Transverse colon (tissue), 4 donors: ENCODE results near the gene PCBP2.

Experiments
- POLR2A ChIP-seq: fragments of 450-650 bp; IDR thresholded peaks from one replicate; pipeline ENCODE4 v1.6.1; 2016; ENCODE audit warnings: antibody characterized with exemption, mild to moderate bottlenecking, moderate library complexity
- POLR2AphosphoS5 ChIP-seq, 3 donors: sonication (generic); formaldehyde crosslinking; IDR thresholded peaks; one replicate each; pipeline ENCODE4 v1.6.1; 2016; ENCODE audit warnings: antibody characterized with exemption in 3 of 3
- TF ChIP-seq, protein P1 (sequence below), 5 experiments: fragments of 200-600 bp in 3 of 5; fragments of 450-650 bp in 2 of 5; sonication (generic) in 3 of 5; IDR thresholded peaks; 1 replicate in 2 of 5; 2 replicates in 3 of 5; pipeline ENCODE4 v1.5.1; 2016 to 2017; ENCODE audit warnings: antibody characterized with exemption in 5 of 5, inconsistent platforms in 3 of 5, mild to moderate bottlenecking in 2 of 5, moderate library complexity in 1 of 5

DNA sequence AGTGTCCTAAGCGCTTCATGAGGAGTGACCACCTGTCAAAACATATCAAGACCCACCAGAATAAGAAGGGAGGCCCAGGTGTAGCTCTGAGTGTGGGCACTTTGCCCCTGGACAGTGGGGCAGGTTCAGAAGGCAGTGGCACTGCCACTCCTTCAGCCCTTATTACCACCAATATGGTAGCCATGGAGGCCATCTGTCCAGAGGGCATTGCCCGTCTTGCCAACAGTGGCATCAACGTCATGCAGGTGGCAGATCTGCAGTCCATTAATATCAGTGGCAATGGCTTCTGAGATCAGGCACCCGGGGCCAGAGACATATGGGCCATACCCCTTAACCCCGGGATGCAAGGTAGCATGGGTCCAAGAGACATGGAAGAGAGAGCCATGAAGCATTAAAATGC, 41.0 kb upstream of the PCBP2 start:
- no peak for TF ChIP-seq POLR2AphosphoS5 (IDR thresholded peaks at IDR 0.05)
- TF ChIP-seq POLR2A = no peak
- TF ChIP-seq, protein P1, sequence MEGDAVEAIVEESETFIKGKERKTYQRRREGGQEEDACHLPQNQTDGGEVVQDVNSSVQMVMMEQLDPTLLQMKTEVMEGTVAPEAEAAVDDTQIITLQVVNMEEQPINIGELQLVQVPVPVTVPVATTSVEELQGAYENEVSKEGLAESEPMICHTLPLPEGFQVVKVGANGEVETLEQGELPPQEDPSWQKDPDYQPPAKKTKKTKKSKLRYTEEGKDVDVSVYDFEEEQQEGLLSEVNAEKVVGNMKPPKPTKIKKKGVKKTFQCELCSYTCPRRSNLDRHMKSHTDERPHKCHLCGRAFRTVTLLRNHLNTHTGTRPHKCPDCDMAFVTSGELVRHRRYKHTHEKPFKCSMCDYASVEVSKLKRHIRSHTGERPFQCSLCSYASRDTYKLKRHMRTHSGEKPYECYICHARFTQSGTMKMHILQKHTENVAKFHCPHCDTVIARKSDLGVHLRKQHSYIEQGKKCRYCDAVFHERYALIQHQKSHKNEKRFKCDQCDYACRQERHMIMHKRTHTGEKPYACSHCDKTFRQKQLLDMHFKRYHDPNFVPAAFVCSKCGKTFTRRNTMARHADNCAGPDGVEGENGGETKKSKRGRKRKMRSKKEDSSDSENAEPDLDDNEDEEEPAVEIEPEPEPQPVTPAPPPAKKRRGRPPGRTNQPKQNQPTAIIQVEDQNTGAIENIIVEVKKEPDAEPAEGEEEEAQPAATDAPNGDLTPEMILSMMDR (IDR thresholded peaks at IDR 0.05) = no peak
